Measurements from ENCODE around the gene PDGFA. TPM values are rescaled to one million over a fixed set of nuclear protein-coding genes. Genes with fewer than 3 reads are reported as not detected.

Gene PDGFA
- total RNA-seq, 1 donor from 2014 or later = 7.3 TPM

DNA sequence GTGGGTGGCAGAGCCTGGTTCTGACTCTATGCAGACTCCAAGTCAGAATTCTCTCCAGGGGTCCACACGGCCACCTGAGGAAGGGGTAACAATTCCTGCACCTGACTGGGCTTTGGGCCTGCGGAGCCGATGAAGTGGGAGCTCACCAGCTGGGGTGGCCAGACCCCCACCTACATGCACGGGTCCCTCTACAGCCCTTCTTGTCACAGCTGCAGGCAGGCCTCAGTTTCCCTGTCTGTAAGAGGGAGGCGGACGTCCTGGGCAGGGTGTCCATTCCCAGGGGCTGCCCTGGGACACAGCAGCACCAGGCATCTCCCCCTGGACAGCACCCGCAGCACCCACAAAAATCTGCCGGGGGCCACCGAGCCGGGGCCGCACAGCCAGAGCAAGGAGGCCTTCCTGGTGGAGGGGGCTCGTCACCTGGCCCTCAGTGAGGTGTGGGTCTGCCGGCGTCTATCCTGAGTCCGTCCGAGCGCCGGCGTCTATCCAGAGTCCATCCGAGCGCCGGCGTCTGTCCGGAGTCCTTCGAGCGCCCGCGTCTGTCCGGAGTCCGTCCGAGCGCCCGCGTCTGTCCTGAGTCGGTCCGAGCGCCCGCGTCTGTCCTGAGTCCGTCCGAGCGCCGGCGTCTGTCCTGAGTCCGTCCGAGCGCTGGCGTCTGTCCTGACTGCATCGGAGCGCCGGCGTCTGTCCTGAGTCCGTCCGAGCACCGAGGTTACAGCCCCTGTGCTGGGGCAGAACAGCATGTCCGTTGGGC lies 65.1 kb downstream of the PDGFA start:
- TF ChIP-seq, protein P1, sequence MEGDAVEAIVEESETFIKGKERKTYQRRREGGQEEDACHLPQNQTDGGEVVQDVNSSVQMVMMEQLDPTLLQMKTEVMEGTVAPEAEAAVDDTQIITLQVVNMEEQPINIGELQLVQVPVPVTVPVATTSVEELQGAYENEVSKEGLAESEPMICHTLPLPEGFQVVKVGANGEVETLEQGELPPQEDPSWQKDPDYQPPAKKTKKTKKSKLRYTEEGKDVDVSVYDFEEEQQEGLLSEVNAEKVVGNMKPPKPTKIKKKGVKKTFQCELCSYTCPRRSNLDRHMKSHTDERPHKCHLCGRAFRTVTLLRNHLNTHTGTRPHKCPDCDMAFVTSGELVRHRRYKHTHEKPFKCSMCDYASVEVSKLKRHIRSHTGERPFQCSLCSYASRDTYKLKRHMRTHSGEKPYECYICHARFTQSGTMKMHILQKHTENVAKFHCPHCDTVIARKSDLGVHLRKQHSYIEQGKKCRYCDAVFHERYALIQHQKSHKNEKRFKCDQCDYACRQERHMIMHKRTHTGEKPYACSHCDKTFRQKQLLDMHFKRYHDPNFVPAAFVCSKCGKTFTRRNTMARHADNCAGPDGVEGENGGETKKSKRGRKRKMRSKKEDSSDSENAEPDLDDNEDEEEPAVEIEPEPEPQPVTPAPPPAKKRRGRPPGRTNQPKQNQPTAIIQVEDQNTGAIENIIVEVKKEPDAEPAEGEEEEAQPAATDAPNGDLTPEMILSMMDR (IDR thresholded peaks at IDR 0.05) = no peak
- Mint-ChIP-seq H3K4me3 (no peak overlapping the region), H3K9me3 (no peaks in the 10 kb centered on the region), H3K4me1 (peaks cover 10% of the 10 kb centered on the region), H3K27ac (no peak overlapping the region), H3K36me3 (ENCODE audit: low read depth) (no peaks in the 10 kb centered on the region), H3K27me3 (peaks cover 21% of the 10 kb centered on the region)
- DNase-seq (no peak), ATAC-seq (ENCODE audit: low read depth) (no peak)
- POLR2A ChIA-PET = no interaction called here
- CTCF ChIA-PET = no interaction called here
- intact Hi-C loops (cut with micrococcal nuclease) = no loop called here

DNA sequence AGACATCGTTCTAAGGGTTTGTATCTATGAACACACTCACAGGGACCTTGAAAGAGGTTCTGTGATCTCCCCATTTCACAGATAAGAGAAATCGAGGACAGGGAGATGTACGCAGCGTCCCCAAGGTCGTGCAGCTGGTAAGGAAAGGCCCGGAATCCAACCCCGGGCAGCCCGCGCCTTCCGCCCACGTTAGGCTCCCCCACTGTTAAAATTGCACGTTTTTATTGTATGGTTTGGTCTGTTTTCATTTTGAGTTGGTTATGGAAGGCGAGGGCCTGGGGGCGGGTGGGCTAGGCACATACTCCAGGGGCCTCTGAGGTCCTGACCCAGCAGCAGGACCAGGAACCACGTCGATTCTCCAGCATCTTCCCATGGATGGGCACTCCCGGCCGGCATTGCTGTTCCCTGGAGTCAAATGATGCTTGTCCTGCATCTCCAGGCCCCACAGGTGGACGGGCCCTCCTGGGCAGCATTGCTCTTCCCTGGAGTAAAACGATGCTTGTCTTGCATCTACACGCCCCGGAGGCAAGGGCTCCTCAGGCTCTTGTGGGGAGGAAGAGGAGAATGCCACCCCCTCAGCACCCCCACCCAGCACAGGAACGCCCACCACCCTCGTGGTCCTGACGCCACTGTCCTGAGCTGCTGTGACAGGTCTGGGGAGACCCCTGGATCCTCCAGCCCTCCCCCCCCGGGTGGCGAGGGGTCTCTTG lies 65.9 kb downstream of the PDGFA start:
- Mint-ChIP-seq H3K27me3 (peaks cover 21% of the 10 kb centered on the region), H3K4me3 (no peak overlapping the region), H3K27ac (no peak overlapping the region), H3K4me1 (peaks cover 10% of the 10 kb centered on the region), H3K9me3 (no peaks in the 10 kb centered on the region), H3K36me3 (ENCODE audit: low read depth) (no peaks in the 10 kb centered on the region)
- intact Hi-C loops (cut with micrococcal nuclease) = no loop called here
- DNase-seq (no peak), ATAC-seq (ENCODE audit: low read depth) (no peak)
- POLR2A ChIA-PET = no interaction called here
- CTCF ChIA-PET = no interaction called here
- TF ChIP-seq, protein P1 (IDR thresholded peaks at IDR 0.05) = no peak

DNA sequence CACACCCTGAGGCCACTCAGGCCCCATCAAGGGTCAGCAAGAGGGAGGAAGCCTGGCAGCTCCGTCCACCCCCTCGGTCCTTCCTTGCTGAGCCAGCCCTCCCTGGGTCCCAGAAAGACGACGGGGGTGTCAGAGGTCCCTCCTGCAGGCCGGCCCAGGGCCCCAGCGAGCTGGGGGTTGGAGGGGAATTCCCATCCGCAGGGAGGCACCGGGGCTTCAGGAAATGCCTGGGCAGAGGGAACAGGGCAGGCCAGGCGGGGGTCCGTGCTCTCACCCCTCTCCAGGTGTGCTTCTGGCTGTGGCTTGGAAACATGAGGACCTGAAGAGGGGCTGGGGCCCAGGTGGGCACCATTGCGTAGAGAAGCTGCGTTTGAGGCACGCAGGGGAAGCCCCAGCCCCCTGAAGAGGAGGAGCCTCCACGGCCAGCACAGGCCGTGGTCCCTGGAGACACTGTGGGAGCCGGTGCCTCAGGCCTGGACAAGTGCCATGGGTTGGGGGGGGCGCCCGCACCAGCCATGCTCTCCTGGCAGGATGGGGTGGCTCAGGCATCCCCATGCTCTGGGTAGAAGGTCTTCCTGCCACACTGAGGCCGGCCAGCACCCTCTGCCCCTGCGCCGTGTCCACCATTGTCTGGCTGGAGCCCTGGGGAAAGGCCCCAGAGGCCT lies 66.7 kb downstream of the PDGFA start:
- ATAC-seq (ENCODE audit: low read depth) (no peak), DNase-seq (no peak)
- Mint-ChIP-seq H3K9me3 (no peaks in the 10 kb centered on the region), H3K27me3 (peaks cover 21% of the 10 kb centered on the region), H3K4me3 (no peak overlapping the region), H3K36me3 (ENCODE audit: low read depth) (no peaks in the 10 kb centered on the region), H3K27ac (no peak overlapping the region), H3K4me1 (peaks cover 10% of the 10 kb centered on the region)
- TF ChIP-seq, protein P1 (IDR thresholded peaks at IDR 0.05) = no peak
- ChIA-PET POLR2A (no interaction called here), CTCF (no interaction called here)
- intact Hi-C loops (cut with micrococcal nuclease) = no loop called here

DNA sequence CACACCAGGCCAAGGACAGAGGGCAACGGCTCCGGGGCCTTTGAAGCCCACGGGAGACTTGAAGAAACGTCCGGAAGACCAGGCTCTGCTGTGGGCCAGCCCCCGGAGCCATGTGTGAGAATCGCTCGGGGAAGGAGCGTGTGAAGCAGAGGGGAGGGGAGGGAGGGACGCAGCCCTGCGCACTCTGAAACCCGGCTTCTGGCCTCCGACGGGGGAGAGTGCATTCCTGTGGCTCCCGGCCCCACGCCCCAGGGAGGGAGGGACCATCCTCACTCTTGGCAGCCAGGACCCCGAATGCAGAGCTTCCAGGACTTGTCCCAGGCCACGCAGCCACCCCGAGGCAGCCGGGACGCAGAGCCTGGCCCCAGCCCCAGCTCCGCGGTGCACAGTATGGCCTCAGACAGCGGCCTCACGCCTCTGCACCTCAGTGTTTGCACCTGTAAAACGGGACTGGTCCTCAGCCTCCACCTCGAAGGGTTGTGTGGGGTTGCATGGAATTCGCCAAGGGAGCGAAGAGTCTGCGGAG lies 67.4 kb downstream of the PDGFA start:
- no peaks in the 10 kb centered on the region for H3K36me3 Mint-ChIP-seq (ENCODE audit: low read depth)
- H3K9me3 Mint-ChIP-seq = no peaks in the 10 kb centered on the region
- no peak overlapping the region for H3K27ac Mint-ChIP-seq
- intact Hi-C loops (cut with micrococcal nuclease) = no loop called here
- POLR2A ChIA-PET = no interaction called here
- ATAC-seq (ENCODE audit: low read depth) = no peak
- peaks cover 21% of the 10 kb centered on the region for H3K27me3 Mint-ChIP-seq
- H3K4me3 Mint-ChIP-seq = no peak overlapping the region
- DNase-seq = no peak
- TF ChIP-seq, protein P1 (IDR thresholded peaks at IDR 0.05) = no peak
- CTCF ChIA-PET = no interaction called here
- H3K4me1 Mint-ChIP-seq = peaks cover 10% of the 10 kb centered on the region
